SU-DHL-6 (cell line): Measurements from ENCODE around the gene SHISA9.

Experiments
- EZH2phosphoT487 ChIP-seq: fragments of 200-600 bp; sonication (generic), shearing (Covaris generic); conservative IDR thresholded peaks from 2 replicates; pipeline ENCODE4 v1.6.1; 2018; ENCODE audit warnings: mild to moderate bottlenecking, antibody characterized with exemption, low read length, moderate library complexity, mixed read lengths
- TF ChIP-seq, protein P1 (sequence below): fragments of 200-600 bp; sonication (generic); IDR thresholded peaks from one replicate; pipeline ENCODE4 v1.5.1; 2017; ENCODE audit warnings: antibody characterized with exemption, mild to moderate bottlenecking, low read length, moderate library complexity; ENCODE audit not compliant: insufficient read depth, poor library complexity, severe bottlenecking

DNA sequence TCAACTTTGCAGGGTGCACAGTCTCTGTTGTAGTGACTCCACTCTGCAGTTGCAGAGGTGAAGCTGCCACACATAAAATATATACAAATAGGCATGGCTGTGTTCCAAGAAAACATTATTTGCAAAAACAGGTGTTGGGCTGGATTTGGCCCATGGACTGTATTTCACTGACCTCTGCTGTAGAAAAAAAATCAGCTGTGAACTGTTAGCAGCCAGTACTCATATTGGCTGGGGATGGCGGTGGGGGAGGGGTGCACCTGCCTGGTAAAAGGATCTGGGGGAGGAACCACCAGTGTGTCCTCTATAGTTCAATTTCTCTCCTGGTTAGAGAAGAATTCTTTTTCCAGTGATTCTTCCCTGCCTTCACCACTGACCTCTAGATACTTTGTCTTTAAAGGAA lies 50.0 kb downstream of the SHISA9 start:
- TF ChIP-seq, protein P1, sequence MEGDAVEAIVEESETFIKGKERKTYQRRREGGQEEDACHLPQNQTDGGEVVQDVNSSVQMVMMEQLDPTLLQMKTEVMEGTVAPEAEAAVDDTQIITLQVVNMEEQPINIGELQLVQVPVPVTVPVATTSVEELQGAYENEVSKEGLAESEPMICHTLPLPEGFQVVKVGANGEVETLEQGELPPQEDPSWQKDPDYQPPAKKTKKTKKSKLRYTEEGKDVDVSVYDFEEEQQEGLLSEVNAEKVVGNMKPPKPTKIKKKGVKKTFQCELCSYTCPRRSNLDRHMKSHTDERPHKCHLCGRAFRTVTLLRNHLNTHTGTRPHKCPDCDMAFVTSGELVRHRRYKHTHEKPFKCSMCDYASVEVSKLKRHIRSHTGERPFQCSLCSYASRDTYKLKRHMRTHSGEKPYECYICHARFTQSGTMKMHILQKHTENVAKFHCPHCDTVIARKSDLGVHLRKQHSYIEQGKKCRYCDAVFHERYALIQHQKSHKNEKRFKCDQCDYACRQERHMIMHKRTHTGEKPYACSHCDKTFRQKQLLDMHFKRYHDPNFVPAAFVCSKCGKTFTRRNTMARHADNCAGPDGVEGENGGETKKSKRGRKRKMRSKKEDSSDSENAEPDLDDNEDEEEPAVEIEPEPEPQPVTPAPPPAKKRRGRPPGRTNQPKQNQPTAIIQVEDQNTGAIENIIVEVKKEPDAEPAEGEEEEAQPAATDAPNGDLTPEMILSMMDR = no peak
- no peak for TF ChIP-seq EZH2phosphoT487
